ENCODE results near the gene CBARP.

- TF ChIP-seq, protein P1, sequence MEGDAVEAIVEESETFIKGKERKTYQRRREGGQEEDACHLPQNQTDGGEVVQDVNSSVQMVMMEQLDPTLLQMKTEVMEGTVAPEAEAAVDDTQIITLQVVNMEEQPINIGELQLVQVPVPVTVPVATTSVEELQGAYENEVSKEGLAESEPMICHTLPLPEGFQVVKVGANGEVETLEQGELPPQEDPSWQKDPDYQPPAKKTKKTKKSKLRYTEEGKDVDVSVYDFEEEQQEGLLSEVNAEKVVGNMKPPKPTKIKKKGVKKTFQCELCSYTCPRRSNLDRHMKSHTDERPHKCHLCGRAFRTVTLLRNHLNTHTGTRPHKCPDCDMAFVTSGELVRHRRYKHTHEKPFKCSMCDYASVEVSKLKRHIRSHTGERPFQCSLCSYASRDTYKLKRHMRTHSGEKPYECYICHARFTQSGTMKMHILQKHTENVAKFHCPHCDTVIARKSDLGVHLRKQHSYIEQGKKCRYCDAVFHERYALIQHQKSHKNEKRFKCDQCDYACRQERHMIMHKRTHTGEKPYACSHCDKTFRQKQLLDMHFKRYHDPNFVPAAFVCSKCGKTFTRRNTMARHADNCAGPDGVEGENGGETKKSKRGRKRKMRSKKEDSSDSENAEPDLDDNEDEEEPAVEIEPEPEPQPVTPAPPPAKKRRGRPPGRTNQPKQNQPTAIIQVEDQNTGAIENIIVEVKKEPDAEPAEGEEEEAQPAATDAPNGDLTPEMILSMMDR (IDR thresholded peaks at IDR 0.05): no peak
- no peak for TF ChIP-seq POLR2A (IDR thresholded peaks at IDR 0.05)
These were observed 1.6 kb upstream of the CBARP start for GRCh38 chr19:1239420-1239795.
